Vagina (tissue), 2 donors: ENCODE data around the gene ARMH3.

Source experiments
- CTCF ChIP-seq, 3 experiments: fragments of 450-650 bp in 2 of 3; fragments of 200-600 bp in 1 of 3; sonication (generic) in 1 of 3; IDR thresholded peaks; one replicate each; pipeline ENCODE4 v1.5.1; 2017 to 2019; ENCODE audit warnings: antibody characterized with exemption in 3 of 3, mild to moderate bottlenecking in 2 of 3, moderate library complexity in 2 of 3
- POLR2A ChIP-seq, 2 donors: fragments of 450-650 bp; IDR thresholded peaks; one replicate each; pipeline ENCODE4 v1.6.1; 2017; ENCODE audit warnings: antibody characterized with exemption in 2 of 2, mild to moderate bottlenecking in 2 of 2, moderate library complexity in 2 of 2
- POLR2AphosphoS5 ChIP-seq, 2 donors: sonication (generic); formaldehyde crosslinking; IDR thresholded peaks; one replicate each; pipeline ENCODE4 v1.9.0; 2017; ENCODE audit warnings: antibody characterized with exemption in 2 of 2, mild to moderate bottlenecking in 2 of 2, low read depth in 1 of 2; ENCODE audit not compliant: insufficient read depth in 1 of 2

- no peak for TF ChIP-seq CTCF (IDR thresholded peaks at IDR 0.05)
- TF ChIP-seq POLR2A (IDR thresholded peaks at IDR 0.05): no peak
- TF ChIP-seq POLR2AphosphoS5 (IDR thresholded peaks at IDR 0.05; ENCODE audit: insufficient read depth in 1 of 2, low read depth in 1 of 2): no peak
These were observed 105.8 kb downstream of the ARMH3 start for GRCh38 chr10:101950213-101950612.
